Activated naive CD4-positive, alpha-beta T cell (primary cell): ENCODE measurements around the gene RHBDF2.

Experiments
- DNase-seq, 4 experiments: peaks; one replicate each; lab custom pipeline; 2025; lab: John Stamatoyannopoulos, UW

RHBDF2 gene

DNA sequence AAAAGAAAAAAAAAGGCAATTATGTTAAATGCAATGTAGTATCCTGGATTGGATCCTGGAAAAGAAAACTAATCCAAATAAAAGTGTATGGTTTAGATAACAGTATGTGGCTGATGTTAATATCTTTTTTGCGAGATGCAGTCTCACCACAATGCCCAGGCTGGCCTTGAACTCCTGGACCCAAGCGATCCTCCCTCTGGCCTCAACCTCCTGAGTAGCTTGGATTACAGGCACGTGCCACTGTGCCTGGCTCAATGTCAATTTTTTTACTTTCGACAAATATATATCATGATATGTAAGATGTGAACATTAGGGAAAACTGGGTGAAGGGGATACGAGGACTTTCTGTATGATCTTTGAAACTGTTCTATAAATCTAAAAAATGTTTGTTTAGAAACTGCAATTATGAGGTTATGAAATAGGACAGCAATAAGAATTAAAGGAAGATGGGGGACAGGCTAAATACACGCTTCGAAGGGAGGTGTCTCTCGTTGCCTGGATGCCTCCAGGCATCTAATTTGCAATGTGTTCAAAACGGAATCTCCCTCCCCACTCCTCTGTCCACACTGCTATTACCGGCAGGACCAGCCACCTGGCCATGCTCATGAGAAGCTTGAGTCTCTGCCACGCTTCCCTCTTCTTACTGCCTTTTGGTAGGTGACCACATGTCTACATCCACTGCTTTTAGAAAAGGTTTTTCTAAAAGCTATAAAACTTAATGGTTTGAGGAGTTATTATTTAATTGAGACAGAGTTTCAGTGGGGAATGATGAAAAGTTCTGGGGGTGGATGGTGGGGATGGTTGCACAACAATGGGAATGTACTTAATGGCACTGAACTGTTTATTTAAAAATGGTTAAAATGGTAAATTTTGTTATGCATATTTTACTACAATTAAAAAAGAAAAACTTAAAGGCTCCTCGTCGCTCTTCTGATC is 63.5 kb downstream of the RHBDF2 start:
- no peak for DNase-seq

DNA sequence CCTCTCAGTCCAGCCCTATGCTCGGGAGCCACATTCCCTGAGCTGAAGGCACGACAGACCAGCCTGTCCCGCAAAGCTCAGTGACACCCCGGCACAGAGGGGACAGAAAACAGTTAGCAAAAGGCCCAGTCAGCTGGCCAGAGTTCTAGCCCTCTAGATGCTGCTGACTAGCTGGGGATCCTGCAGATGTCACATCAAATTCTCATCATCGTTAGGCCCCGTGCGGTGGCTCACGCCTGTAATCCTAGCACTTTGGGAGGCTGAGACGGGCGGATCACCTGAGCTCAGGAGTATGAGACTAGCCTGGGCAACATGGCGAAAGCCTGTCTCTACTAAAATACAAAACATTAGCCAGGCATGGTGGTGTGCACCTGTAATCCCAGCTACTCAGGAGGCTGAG is 65.5 kb downstream of the RHBDF2 start:
- no peak for DNase-seq

DNA sequence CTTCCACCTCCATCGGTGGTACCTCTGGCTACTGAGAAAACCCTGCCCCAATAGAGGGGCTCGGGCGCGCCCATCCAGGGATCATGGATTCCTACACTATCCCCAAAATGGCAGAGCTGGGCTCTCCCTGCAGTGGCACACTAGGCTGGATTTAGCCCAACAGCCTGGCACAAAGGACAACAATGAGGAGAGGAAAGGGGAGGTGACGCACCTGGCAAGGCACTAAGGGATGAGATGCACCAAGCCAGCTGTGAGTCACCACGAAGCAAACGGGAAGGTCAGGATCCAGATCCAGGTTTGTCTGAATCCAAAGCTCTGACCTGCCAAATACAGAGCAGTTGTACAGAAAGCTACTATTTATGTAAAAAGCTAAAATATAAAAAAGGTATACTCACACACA is 66.4 kb downstream of the RHBDF2 start:
- no peak for DNase-seq

DNA sequence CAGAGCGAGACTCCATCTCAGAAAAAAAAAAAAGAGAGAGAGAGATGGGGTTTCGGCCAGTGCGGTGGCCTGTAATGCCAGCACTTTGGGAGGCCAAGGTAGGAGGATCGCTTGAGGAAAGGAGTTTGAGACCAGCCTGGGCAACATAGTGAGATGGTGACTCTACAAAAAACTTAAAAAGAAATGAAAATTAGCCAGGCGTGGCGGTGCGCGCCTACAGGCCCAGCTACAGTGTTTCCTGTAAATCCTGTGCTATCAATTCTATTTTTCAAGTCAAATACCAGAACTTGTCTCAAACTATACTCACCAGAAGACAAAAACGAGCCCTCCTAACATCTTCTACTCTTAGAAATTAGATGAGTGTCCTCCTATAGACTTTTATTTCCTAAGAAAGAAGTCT is 67.5 kb downstream of the RHBDF2 start:
- DNase-seq: no peak

DNA sequence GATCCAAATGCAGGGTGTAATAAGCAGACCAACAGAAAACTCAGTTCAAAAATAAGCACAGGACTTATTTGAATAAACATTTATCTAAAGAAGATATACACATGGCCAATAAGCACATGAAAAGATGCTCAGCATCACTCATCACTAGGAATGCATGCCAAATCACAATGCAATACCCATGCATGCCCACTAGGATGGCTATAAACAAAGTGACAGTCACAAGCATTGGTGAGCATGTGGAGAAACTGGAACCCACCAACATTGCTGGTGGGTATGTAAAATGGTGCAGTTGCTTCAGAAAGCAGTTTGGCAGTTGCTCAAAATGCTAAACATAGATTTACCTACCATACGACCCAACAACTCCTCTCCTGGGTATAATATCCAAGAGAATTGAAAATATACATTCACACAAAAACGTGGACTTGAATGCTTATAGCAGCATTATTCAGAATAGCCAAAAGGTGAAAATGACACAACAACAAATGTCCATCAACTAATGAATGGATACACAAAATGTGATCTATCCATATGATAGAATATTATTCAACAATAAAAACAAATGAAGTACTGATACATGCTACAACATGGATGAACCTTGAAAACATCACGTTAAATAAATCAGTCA is 68.4 kb downstream of the RHBDF2 start:
- DNase-seq: no peak

DNA sequence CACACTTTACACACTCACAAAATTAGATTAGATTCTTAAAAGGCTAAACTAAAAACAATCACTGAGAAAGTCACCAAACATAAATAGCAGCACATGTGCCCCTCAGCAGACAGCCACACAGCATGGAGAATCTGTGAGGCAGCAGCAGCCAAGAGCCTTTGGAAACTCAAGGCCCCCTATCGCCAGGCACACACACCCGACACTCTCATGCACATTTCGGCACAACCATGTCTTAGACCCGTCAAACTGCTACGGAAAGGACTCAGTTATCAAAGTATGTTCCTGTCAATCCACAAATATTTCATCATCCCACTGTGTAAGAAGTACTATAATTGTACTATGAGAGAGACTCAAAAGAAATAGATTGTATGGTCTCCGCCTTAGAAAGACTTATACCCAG is 69.2 kb downstream of the RHBDF2 start:
- DNase-seq: no peak

DNA sequence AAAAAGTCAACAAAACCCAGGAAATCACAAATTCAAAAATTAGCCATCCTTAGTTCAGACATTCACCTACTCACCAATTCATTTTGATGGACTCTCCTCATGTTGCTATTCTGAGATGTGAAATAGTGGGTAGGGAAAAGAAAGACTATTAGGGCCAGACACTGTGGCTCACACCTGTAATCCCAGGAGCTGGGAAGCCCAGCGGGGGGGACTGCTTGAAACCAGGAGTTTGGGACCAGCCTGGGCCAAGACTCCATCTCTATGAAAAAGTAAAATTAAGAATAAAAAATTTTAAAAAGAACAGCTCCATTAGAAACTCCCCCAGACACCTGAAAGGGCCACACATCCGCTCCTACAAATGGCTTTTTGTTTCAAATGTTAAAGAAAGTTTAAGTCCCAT is 69.7 kb downstream of the RHBDF2 start:
- no peak for DNase-seq

DNA sequence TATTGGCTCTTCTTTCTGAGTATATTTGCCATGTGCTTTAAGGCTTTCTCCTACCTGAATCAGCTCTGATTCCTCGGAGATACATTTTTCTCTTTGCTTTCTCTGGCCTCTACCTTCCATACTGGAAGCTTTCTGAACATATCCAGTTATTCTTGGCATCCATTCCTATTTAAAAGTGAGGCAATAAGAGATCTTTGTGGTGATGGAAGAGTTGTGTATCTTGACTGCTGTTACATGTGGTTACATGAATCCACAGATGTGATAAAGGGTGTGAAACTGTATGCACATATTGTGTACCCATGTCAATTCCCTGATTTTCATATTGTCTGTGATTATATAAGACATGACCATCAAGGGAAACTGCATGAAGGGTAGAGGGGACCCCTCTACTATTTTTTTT is 72.7 kb downstream of the RHBDF2 start:
- no peak for DNase-seq

DNA sequence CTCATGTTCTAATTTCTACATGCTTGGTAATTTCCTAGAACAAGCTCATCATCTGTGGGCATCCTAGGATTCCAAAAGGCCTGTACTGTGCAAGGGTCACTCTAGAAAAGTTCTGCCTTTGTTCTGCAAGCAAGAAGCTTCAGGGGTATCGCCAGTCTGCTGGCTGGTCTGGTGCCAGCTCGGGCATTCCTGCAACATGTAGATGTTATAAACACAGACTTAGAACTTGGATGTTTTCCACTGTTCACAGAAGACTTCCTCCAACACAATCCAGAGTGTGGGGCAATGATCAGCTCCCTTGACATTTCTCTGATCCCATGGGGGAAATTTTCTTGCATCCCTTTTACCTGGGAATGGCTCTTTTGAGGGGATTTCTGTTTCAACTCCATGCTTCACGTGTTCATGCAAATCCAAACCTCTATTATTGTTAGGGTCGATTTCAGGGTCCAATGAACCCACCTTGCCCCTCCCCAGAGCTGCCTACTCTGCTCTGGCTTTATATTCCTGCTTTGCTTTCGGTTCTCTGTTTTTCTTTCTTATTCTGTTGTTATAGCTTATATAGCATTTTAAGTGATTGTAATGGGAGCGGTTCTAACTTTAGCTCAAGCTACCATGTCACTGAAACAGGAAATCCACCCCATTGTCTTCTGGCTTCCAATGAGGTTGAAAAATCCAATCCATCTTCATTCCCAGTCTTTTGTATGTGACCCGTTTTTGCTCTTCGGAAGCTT is 73.6 kb downstream of the RHBDF2 start:
- DNase-seq: no peak

DNA sequence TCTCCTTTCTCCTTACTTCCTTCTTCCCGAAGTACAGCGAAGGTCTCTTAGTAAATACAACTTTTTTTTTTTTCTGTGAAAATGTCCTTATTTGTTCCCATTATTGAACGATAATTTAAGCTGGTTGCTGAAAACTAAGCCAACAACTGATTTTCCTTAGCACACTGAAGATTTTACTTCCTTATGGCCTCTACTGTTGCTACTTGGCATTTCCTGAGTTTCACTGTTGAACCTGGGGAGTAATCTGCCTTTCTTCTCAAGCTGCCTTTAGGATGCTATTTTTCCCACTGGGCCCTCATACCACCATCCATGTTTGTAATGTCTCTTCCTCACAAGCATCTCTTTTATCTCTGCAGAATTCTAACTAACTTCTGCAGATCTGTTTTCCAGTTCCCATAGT is 74.4 kb downstream of the RHBDF2 start:
- DNase-seq: no peak

DNA sequence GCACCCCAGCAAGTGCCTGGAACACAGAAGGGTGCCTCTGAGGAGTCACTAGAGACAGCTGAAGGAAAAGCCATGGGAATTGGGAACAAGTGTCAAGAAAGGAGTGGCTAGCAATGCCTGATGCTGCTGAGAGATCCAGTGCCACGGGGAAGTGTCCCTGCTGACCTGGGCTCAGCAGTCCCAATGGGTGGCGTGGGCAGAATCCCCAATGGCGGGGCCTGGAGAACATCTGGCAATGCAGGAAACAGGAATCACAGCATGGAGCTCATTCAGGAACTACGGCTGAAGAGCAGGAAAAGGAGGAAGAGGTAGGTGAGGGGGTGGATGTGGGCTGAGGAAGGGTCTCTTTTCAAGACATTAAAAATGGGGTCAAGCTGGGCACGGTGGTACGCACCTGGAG is 78.4 kb downstream of the RHBDF2 start:
- no peak for DNase-seq

DNA sequence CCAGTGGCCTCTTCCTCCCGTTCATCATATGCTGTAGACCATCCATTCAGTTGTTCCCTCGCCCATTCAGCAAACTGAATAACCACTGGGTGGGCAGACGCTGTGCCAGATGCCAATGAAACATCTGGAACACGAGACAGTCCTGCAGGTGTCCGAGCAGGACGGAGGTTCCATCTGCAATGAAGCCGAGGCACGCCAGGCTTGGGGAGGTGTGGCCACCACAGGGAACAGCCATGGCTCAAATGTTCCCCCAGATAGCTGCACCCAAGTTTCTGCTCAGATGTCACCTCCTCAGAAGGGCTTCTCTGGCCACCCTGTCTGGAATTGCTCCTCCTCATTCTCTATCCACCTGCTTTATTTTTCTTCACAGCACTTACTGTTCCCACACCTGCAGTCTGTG is 78.8 kb downstream of the RHBDF2 start:
- DNase-seq: no peak

DNA sequence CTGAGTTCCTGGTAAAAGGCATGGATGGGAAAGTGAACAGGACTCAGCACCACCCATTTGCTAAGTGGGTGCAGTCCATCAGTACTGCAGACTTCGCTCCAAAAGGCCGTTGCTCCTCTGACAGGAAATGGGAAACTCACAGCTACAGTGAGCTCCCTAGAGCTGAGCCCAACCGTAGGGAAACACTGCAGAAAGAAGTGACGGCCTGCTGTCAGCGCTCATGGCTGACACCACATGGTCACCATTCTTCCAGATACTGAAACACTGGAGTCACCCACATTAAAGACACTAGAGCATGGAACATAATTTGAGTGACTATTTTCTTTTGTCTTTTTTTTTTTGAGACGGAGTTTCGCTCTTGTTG is 80.2 kb downstream of the RHBDF2 start:
- no peak for DNase-seq
